Heart left ventricle (tissue), 16 donors: ENCODE data around the gene TXNRD3. TPM values are rescaled to one million over a fixed set of nuclear protein-coding genes. Genes with fewer than 3 reads are reported as not detected.

ENCODE experiments used
- ATAC-seq, 4 donors: fragments of 200-7000 bp; cut with Tn5 transposase; one replicate each; pipeline ENCODE4 v1.9.1; 2020 to 2022; ENCODE audit warnings: moderate library complexity in 4 of 4, mild to moderate bottlenecking in 3 of 4, moderate number of reproducible peaks in 1 of 4
- DNase-seq, 5 donors: peaks; one replicate each; pipeline ENCODE4 v3.0.0-alpha.2; 2020
- H3K27ac ChIP-seq, 12 donors: fragments of 200-600 bp; sonication (generic) in 4 of 12; one replicate each; pipeline versions ENCODE4 v1.5.0 to v1.8.0; 2016 to 2022; ENCODE audit warnings: mild to moderate bottlenecking in 2 of 12
- H3K27me3 ChIP-seq, 9 donors: fragments of 200-600 bp; sonication (generic) in 2 of 9; one replicate each; pipeline versions ENCODE4 v1.5.1 to v1.8.0; 2016 to 2022; ENCODE audit warnings: mild to moderate bottlenecking in 3 of 9
- H3K36me3 ChIP-seq, 9 donors: fragments of 200-600 bp; sonication (generic) in 2 of 9; one replicate each; pipeline versions ENCODE4 v1.5.0 to v1.8.0; 2018 to 2022; ENCODE audit warnings: mild to moderate bottlenecking in 2 of 9
- H3K4me1 ChIP-seq, 12 donors: fragments of 200-600 bp; sonication (generic) in 4 of 12; one replicate each; pipeline versions ENCODE4 v1.5.0 to v1.8.0; 2016 to 2022; ENCODE audit warnings: mild to moderate bottlenecking in 3 of 12
- H3K4me3 ChIP-seq, 12 donors: fragments of 200-600 bp; sonication (generic) in 4 of 12; one replicate each; pipeline versions ENCODE4 v1.5.0 to v1.8.0; 2017 to 2022; ENCODE audit warnings: mild to moderate bottlenecking in 9 of 12, moderate library complexity in 4 of 12
- H3K9me3 ChIP-seq, 12 donors: fragments of 200-600 bp; sonication (generic) in 4 of 12; one replicate each; pipeline versions ENCODE4 v1.5.0 to v1.8.0; 2016 to 2022; ENCODE audit warnings: mild to moderate bottlenecking in 1 of 12
- CTCF ChIP-seq, 12 donors: fragments of 200-600 bp; sonication (generic) in 4 of 12; IDR thresholded peaks; one replicate each; pipeline versions ENCODE4 v1.5.0 to v1.8.0; 2018 to 2022; ENCODE audit warnings: antibody characterized with exemption in 12 of 12, mild to moderate bottlenecking in 5 of 12
- POLR2A ChIP-seq, 2 donors: fragments of 450-650 bp; IDR thresholded peaks; one replicate each; pipeline ENCODE4 v1.6.1; 2017; ENCODE audit warnings: antibody characterized with exemption in 2 of 2, mild to moderate bottlenecking in 2 of 2, moderate library complexity in 2 of 2
- WGBS, 4 donors: extraction: QIAGEN DNeasy Blood & Tissue Kit in 2 of 4; methylation state at CpG; one replicate each; pipeline versions ENCODE4 v1.1.5 to v1.1.7; 2013 to 2018; 5-methylcytosine and 5-hydroxymethylcytosine counted together
- intact Hi-C, 10 donors: fragments of 100-400 bp; cut with DNase I; formaldehyde crosslinking; loops; one replicate each; pipeline versions ENCODE4 v1.11.1 to v1.14.2; 2022
- polyA plus RNA-seq, 2 donors: library from polyadenylated mRNA; stranded (reverse); fragments of 200-250 nt; gene quantifications; one replicate each; pipeline ENCODE4 v1.2.3, GENCODE V29; 2013
- total RNA-seq, 9 donors: library from RNA; depleted of rRNA in 2 of 9; stranded (reverse); fragments of >200 nt in 2 of 9; fragmentation: NEBNext Ultra II Directional in 3 of 9; extraction: Animal tissue kit (Norgen Biotek cat#: 25700) in 3 of 9; gene quantifications; one replicate each; pipeline versions ENCODE4 v1.1.0 to v1.2.4, GENCODE V29; 2016 to 2023
- donor health status: ischemic (EF 13 %, LVEDD 7.1; RV severe dilation, severe dysfunction).
- donor health status: healthy with polysubstance abuse.
- donor health status: DM: no; HTN: yes; CAD: no.
- donor health status: DM: no; HTN: no; CAD: no.
- donor health status: ischemic (EF 25% LVEDD 6.9; RV normal size, moderate dysfunction).
- donor health status: ischemic (EF 25% LVEDD 5.7; RV mildly dilated, moderate dysfunction).
- donor health status: healthy.
- donor health status: DM: yes; HTN: yes; CAD: no.
- donor health status: ischemic (EF 35%, LVEDD 5.7; RV mildly dilated, moderate dysfunction).
- donor health status: nonischemic (EF 11% LVEDD 7.7; RV severe dilation, severe dysfunction).
- donor health status: DM: yes; HTN: yes; CAD: no.
- donor health status: PGD.
- donor health status: ischemic (EF 29% LVEDD 5.4; RV normal size, mild dysfunction).
- donor health status: nonischemic (EF 23%, LVEDD 6.1; RV moderate dilation, normal function).

Gene TXNRD3
- total and polyA plus RNA-seq, 11 donors: 1.7 to 8.2 (median 5.7) TPM

- no peak overlapping the region for H3K4me3 ChIP-seq
- no peaks in the 10 kb centered on the region for H3K9me3 ChIP-seq
- H3K27ac ChIP-seq: no peak overlapping the region
- peaks cover 0 to 9% (median 6%) of the 10 kb centered on the region in 12 donors for H3K4me1 ChIP-seq
- H3K36me3 ChIP-seq: no peaks in the 10 kb centered on the region
- H3K27me3 ChIP-seq: peaks cover 0 to 19% (median 0%) of the 10 kb centered on the region in 9 donors
- 80 to 95% (median 84%) methylated on average over 2 of the region's 2 CpGs for WGBS, 4 donors
- no peak for DNase-seq
- TF ChIP-seq CTCF (IDR thresholded peaks at IDR 0.05): no peak
- no peak for TF ChIP-seq POLR2A (IDR thresholded peaks at IDR 0.05)
- intact Hi-C loops: loop anchor here in 8 of 10 donors (5.0 to 10.0 kb wide), 9 partner anchors 65 to 863 kb away; partner anchors contain the start of gene PLXNA1 (in 3 of the 8)
- ATAC-seq: peak in 1 of 4 donors; percentile 13
Measured at GRCh38 chr3:126682009-126682408, 27.1 kb upstream of the TXNRD3 start.

GRCh38 chr3:126680667-126681055 lies 25.7 kb upstream of the TXNRD3 start:
- ATAC-seq (no peak), DNase-seq (no peak)
- H3K4me1 ChIP-seq: peaks cover 0 to 9% (median 6%) of the 10 kb centered on the region in 12 donors
- H3K27me3 ChIP-seq: peaks cover 0 to 30% (median 0%) of the 10 kb centered on the region in 9 donors
- no peak for TF ChIP-seq CTCF (IDR thresholded peaks at IDR 0.05)
- TF ChIP-seq POLR2A (IDR thresholded peaks at IDR 0.05): no peak
- intact Hi-C loops: loop anchor here in 8 of 10 donors (5.0 to 10.0 kb wide), 9 partner anchors 67 to 864 kb away; partner anchors contain the start of gene PLXNA1 (in 3 of the 8)
- H3K4me3 ChIP-seq: no peak overlapping the region
- H3K9me3 ChIP-seq: no peaks in the 10 kb centered on the region
- 77 to 83% (median 79%) methylated on average over 4 of the region's 4 CpGs for WGBS, 4 donors
- H3K27ac ChIP-seq: no peak overlapping the region
- H3K36me3 ChIP-seq: no peaks in the 10 kb centered on the region

- no peak overlapping the region for H3K4me3 ChIP-seq
- no peaks in the 10 kb centered on the region for H3K36me3 ChIP-seq
- H3K4me1 ChIP-seq: peaks cover 0 to 9% (median 6%) of the 10 kb centered on the region in 12 donors
- peaks cover 0 to 37% (median 0%) of the 10 kb centered on the region in 9 donors for H3K27me3 ChIP-seq
- intact Hi-C loops: loop anchor here (1.0 to 10.0 kb wide), 19 partner anchors 67 to 867 kb away; partner anchors contain the start of gene PLXNA1 (in 9 of the 10)
- peaks cover 0 to under 1% (median 0%) of the 10 kb centered on the region in 12 donors for H3K9me3 ChIP-seq
- WGBS, 4 donors: 80 to 84% (median 81%) methylated on average over 11 of the region's 11 CpGs
- DNase-seq: no peak
- TF ChIP-seq CTCF (IDR thresholded peaks at IDR 0.05) (no peak), POLR2A (IDR thresholded peaks at IDR 0.05) (no peak)
- no peak for ATAC-seq
- H3K27ac ChIP-seq: no peak overlapping the region
Measured at GRCh38 chr3:126679831-126680666, 25.1 kb upstream of the TXNRD3 start.

- peaks cover 0 to 8% (median under 1%) of the 10 kb centered on the region in 12 donors for H3K9me3 ChIP-seq
- H3K27me3 ChIP-seq: peaks cover 0 to 40% (median 0%) of the 10 kb centered on the region in 9 donors
- WGBS, 4 donors: 3 to 5% (median 4%) methylated on average over 19 to 20 of the region's 20 CpGs
- no peaks in the 10 kb centered on the region for H3K36me3 ChIP-seq
- no peak overlapping the region for H3K4me3 ChIP-seq
- peaks cover 0 to 9% (median 5%) of the 10 kb centered on the region in 12 donors for H3K4me1 ChIP-seq
- no peak overlapping the region for H3K27ac ChIP-seq
- intact Hi-C loops: loop anchor here (1.0 to 10.0 kb wide), 16 partner anchors 73 to 868 kb away; partner anchors contain the start of gene PLXNA1 (in 6 of the 10)
- peak; percentile 73 to 88 (median 79) for DNase-seq
- peak; percentile 76 to 94 (median 90) for ATAC-seq
- TF ChIP-seq CTCF (IDR thresholded peaks at IDR 0.05) (peak; percentile 92 to 98 (median 96)), POLR2A (IDR thresholded peaks at IDR 0.05) (no peak)
Measured at GRCh38 chr3:126679318-126679751, 24.4 kb upstream of the TXNRD3 start.
